ENCODE measurements around the gene RANBP10.
A peak's percentile ranks its signal among the peaks of the same experiment; 100 is the strongest.

The RANBP10 gene

GRCh38 chr16:67825906-67826305 lies 19.5 kb upstream of the RANBP10 start:
- DNase-seq (ENCODE audit: low spot score) = no peak

GRCh38 chr16:67825119-67825518 lies 18.8 kb upstream of the RANBP10 start:
- no peak for DNase-seq (ENCODE audit: low spot score)

- no peak for DNase-seq (ENCODE audit: low spot score)
These were observed 16.2 kb upstream of the RANBP10 start for GRCh38 chr16:67822511-67822910.

GRCh38 chr16:67820608-67821259 lies 14.4 kb upstream of the RANBP10 start:
- no peak for DNase-seq (ENCODE audit: low spot score)

- DNase-seq (ENCODE audit: low spot score) = no peak
These were observed 8.2 kb upstream of the RANBP10 start for GRCh38 chr16:67814567-67814966.

- no peak for DNase-seq (ENCODE audit: low spot score)
These were observed 5.5 kb upstream of the RANBP10 start for GRCh38 chr16:67811899-67812298.

- DNase-seq (ENCODE audit: low spot score) = no peak
These were observed 855 bp upstream of the RANBP10 start for GRCh38 chr16:67807148-67807682.

GRCh38 chr16:67805718-67806427 lies 487 bp downstream of the RANBP10 start:
- no peak for DNase-seq (ENCODE audit: low spot score)

GRCh38 chr16:67804853-67805542 lies 1.4 kb downstream of the RANBP10 start:
- peak; percentile 9 for DNase-seq (ENCODE audit: low spot score)

GRCh38 chr16:67803894-67804293 lies 2.5 kb downstream of the RANBP10 start:
- DNase-seq (ENCODE audit: low spot score) = no peak

GRCh38 chr16:67801883-67802282 lies 4.5 kb downstream of the RANBP10 start:
- DNase-seq (ENCODE audit: low spot score) = no peak

GRCh38 chr16:67801241-67801640 lies 5.1 kb downstream of the RANBP10 start:
- DNase-seq (ENCODE audit: low spot score) = no peak

- no peak for DNase-seq (ENCODE audit: low spot score)
These were observed 5.9 kb downstream of the RANBP10 start for GRCh38 chr16:67800338-67800926.

- no peak for DNase-seq (ENCODE audit: low spot score)
These were observed 10.2 kb downstream of the RANBP10 start for GRCh38 chr16:67796099-67796718.

- no peak for DNase-seq (ENCODE audit: low spot score)
These were observed 16.3 kb downstream of the RANBP10 start for GRCh38 chr16:67790071-67790470.

- no peak for DNase-seq (ENCODE audit: low spot score)
These were observed 19.9 kb downstream of the RANBP10 start for GRCh38 chr16:67786491-67786890.

- no peak for DNase-seq (ENCODE audit: low spot score)
These were observed 23.0 kb downstream of the RANBP10 start for GRCh38 chr16:67783353-67783725.

- DNase-seq (ENCODE audit: low spot score) = no peak
These were observed 23.6 kb downstream of the RANBP10 start for GRCh38 chr16:67782567-67783352.

- no peak for DNase-seq (ENCODE audit: low spot score)
These were observed 24.8 kb downstream of the RANBP10 start for GRCh38 chr16:67781565-67781921.

GRCh38 chr16:67780847-67781564 lies 25.4 kb downstream of the RANBP10 start:
- DNase-seq (ENCODE audit: low spot score) = no peak
